ENCODE results near the gene SORL1.

DNA sequence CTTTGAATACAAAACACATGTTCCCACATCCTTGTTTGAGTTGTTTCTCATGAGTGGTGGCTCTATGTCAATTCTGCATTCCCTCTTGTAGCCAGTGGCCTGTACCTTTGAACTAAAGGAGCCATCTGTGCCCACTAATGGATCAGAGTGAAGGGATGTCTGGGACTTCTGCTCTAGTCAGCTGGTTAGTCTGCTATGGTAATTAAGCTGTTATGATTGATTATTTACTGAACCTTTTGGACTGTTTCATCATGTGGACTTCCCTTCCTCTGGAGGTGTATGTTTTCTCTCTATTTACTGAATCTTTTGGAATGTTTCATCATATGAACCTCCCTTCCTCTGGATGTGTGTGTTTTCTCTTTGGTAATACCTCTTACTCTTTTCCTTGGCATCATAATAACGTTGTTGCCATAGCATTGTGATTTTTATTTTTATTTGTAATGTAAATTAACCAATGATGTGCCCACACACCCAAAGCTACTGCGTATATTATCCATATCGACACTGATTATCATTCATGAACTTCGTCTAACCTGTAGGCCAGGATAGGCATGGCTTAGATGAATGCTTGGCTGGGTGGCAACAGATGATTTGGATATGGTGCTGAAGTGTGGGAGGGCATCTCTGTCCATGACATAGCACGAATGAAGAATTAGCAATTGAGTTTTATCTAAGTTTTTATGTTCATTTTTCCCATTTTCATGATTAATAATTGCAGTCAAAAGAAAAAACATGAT lies 113.0 kb downstream of the SORL1 start:
- TF ChIP-seq, protein P1, sequence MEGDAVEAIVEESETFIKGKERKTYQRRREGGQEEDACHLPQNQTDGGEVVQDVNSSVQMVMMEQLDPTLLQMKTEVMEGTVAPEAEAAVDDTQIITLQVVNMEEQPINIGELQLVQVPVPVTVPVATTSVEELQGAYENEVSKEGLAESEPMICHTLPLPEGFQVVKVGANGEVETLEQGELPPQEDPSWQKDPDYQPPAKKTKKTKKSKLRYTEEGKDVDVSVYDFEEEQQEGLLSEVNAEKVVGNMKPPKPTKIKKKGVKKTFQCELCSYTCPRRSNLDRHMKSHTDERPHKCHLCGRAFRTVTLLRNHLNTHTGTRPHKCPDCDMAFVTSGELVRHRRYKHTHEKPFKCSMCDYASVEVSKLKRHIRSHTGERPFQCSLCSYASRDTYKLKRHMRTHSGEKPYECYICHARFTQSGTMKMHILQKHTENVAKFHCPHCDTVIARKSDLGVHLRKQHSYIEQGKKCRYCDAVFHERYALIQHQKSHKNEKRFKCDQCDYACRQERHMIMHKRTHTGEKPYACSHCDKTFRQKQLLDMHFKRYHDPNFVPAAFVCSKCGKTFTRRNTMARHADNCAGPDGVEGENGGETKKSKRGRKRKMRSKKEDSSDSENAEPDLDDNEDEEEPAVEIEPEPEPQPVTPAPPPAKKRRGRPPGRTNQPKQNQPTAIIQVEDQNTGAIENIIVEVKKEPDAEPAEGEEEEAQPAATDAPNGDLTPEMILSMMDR (IDR thresholded peaks at IDR 0.05; ENCODE audit: borderline replicate concordance, extremely low read depth, low read length, poor library complexity, severe bottlenecking) = no peak
- TF ChIP-seq EZH2 (IDR thresholded peaks at IDR 0.05; ENCODE audit: borderline replicate concordance, low read depth, low read length, severe bottlenecking) = no peak
